Vagina (tissue), 2 donors: ENCODE data around the gene TIGD4. TPM values are rescaled to one million over a fixed set of nuclear protein-coding genes. Genes with fewer than 3 reads are reported as not detected.

ENCODE experiments used
- DNase-seq, 2 donors: peaks; one replicate each; pipeline ENCODE4 v3.0.0-alpha.2; 2017; ENCODE audit errors: extremely low spot score in 2 of 2
- H3K27ac ChIP-seq: fragments of 200-600 bp; sonication (generic); one replicate; pipeline ENCODE4 v1.5.1; 2019
- H3K27me3 ChIP-seq: fragments of 200-600 bp; sonication (generic); one replicate; pipeline ENCODE4 v1.5.1; 2019
- H3K36me3 ChIP-seq, 2 donors: fragments of 200-600 bp; sonication (generic); one replicate each; pipeline ENCODE4 v1.5.1; 2017 to 2019
- H3K4me1 ChIP-seq: fragments of 200-600 bp; sonication (generic); one replicate; pipeline ENCODE4 v1.5.1; 2019
- H3K4me3 ChIP-seq, 2 donors: fragments of 200-600 bp; sonication (generic); 1 replicate in 1 of 2; 2 replicates in 1 of 2; pipeline ENCODE4 v1.5.1; 2016 to 2019
- H3K9me3 ChIP-seq: fragments of 200-600 bp; sonication (generic); one replicate; pipeline ENCODE4 v1.5.1; 2019
- POLR2A ChIP-seq, 2 donors: fragments of 450-650 bp; IDR thresholded peaks; one replicate each; pipeline ENCODE4 v1.6.1; 2017; ENCODE audit warnings: antibody characterized with exemption in 2 of 2, mild to moderate bottlenecking in 2 of 2, moderate library complexity in 2 of 2
- POLR2AphosphoS5 ChIP-seq, 2 donors: sonication (generic); formaldehyde crosslinking; IDR thresholded peaks; one replicate each; pipeline ENCODE4 v1.9.0; 2017; ENCODE audit warnings: antibody characterized with exemption in 2 of 2, mild to moderate bottlenecking in 2 of 2, low read depth in 1 of 2; ENCODE audit not compliant: insufficient read depth in 1 of 2
- intact Hi-C: fragments of 100-400 bp; cut with DNase I; formaldehyde crosslinking; loops from one replicate; pipeline ENCODE4 v1.15.1; 2023
- total RNA-seq: library from RNA; depleted of rRNA; stranded (reverse); fragments of >200 nt; gene quantifications from one replicate; pipeline ENCODE4 v1.2.3, GENCODE V29; 2016
- TF ChIP-seq, protein P1 (sequence below), 3 experiments: fragments of 450-650 bp in 2 of 3; fragments of 200-600 bp in 1 of 3; sonication (generic) in 1 of 3; IDR thresholded peaks; one replicate each; pipeline ENCODE4 v1.5.1; 2017 to 2019; ENCODE audit warnings: antibody characterized with exemption in 3 of 3, mild to moderate bottlenecking in 2 of 3, moderate library complexity in 2 of 3

The TIGD4 gene
- total RNA-seq, 1 donor from 2014 or later = 0.49 TPM

DNA sequence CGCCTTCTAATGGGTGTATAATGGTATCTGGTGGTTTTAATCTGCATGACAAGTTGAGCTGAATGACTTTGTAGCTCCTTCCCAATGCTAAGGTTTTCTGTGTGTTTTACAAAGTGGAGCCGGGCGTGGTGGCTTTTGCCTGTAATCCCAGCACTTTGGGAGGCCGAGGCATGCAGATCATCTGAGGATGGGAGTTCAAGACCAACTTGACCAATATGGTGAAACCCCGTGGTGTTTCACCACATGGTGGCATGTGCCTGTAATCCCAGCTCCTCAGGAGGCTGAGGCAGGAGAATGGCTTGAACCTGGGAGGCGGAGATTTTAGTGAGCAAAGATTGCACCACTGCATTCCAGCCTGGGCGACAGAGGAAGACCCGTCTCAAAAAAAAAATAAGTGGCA is 29.1 kb upstream of the TIGD4 start:
- H3K27me3 ChIP-seq = no peaks in the 10 kb centered on the region
- H3K4me3 ChIP-seq = no peak overlapping the region
- intact Hi-C loops = no loop called here
- TF ChIP-seq POLR2AphosphoS5 (IDR thresholded peaks at IDR 0.05; ENCODE audit: insufficient read depth in 1 of 2, low read depth in 1 of 2) (no peak), POLR2A (IDR thresholded peaks at IDR 0.05) (no peak)
- TF ChIP-seq, protein P1, sequence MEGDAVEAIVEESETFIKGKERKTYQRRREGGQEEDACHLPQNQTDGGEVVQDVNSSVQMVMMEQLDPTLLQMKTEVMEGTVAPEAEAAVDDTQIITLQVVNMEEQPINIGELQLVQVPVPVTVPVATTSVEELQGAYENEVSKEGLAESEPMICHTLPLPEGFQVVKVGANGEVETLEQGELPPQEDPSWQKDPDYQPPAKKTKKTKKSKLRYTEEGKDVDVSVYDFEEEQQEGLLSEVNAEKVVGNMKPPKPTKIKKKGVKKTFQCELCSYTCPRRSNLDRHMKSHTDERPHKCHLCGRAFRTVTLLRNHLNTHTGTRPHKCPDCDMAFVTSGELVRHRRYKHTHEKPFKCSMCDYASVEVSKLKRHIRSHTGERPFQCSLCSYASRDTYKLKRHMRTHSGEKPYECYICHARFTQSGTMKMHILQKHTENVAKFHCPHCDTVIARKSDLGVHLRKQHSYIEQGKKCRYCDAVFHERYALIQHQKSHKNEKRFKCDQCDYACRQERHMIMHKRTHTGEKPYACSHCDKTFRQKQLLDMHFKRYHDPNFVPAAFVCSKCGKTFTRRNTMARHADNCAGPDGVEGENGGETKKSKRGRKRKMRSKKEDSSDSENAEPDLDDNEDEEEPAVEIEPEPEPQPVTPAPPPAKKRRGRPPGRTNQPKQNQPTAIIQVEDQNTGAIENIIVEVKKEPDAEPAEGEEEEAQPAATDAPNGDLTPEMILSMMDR (IDR thresholded peaks at IDR 0.05) = no peak
- no peaks in the 10 kb centered on the region for H3K4me1 ChIP-seq
- H3K36me3 ChIP-seq = no peaks in the 10 kb centered on the region
- no peak for DNase-seq
- H3K9me3 ChIP-seq = no peaks in the 10 kb centered on the region
- no peak overlapping the region for H3K27ac ChIP-seq

- intact Hi-C loops = no loop called here
- H3K9me3 ChIP-seq = no peaks in the 10 kb centered on the region
- no peak overlapping the region for H3K4me3 ChIP-seq
Measured at GRCh38 chr4:152807294-152807829, 27.8 kb upstream of the TIGD4 start.

DNA sequence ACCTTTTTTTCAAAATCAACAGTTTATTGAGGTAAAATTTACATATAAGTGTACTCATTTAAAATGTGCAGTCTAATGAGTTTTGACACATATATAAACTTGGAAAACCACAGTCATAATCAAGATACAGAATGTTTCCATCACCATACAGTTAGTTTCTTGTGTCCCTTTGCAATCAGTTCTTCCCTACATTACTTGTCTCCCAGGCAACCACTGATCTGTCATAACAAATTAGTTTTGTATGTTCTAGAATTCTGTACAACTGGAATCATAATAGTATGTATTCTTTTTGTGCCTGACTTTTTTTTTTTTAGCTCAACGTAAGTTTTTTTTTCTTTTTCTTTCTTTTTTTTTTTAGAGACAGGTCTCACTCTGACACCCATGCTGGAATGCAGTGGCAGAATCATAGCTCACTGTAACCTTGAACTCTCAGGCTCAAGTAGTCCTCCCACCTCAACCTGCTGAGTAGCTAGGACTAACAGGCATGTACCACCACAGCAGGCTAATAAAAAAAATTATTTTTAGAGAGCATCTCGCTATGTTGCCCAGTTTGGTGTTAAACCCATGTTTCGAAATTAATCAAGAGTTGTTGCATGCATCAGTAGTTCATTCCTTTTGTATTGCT is 27.1 kb upstream of the TIGD4 start:
- H3K9me3 ChIP-seq = no peaks in the 10 kb centered on the region

More at GRCh38 chr4:152807294-152807829, 27.8 kb upstream of the TIGD4 start:
- TF ChIP-seq, protein P1 (IDR thresholded peaks at IDR 0.05) = no peak
- H3K36me3 ChIP-seq = no peaks in the 10 kb centered on the region
- no peak for DNase-seq
- H3K4me1 ChIP-seq = no peaks in the 10 kb centered on the region
- H3K27me3 ChIP-seq = no peaks in the 10 kb centered on the region
- no peak overlapping the region for H3K27ac ChIP-seq

GRCh38 chr4:152805818-152806217 is 26.3 kb upstream of the TIGD4 start:
- Histone ChIP-seq H3K9me3 (no peaks in the 10 kb centered on the region), H3K4me1 (no peaks in the 10 kb centered on the region), H3K36me3 (no peaks in the 10 kb centered on the region), H3K27me3 (no peaks in the 10 kb centered on the region), H3K4me3 (no peak overlapping the region), H3K27ac (no peak overlapping the region)
- intact Hi-C loops = no loop called here
- DNase-seq = no peak
- no peak for TF ChIP-seq POLR2AphosphoS5 (IDR thresholded peaks at IDR 0.05; ENCODE audit: insufficient read depth in 1 of 2, low read depth in 1 of 2)
- no peak for TF ChIP-seq POLR2A (IDR thresholded peaks at IDR 0.05)
- TF ChIP-seq, protein P1 (IDR thresholded peaks at IDR 0.05) = no peak

More for the DNA sequence above, 27.1 kb upstream of the TIGD4 start:
- no peak overlapping the region for H3K27ac ChIP-seq
- H3K4me1 ChIP-seq = no peaks in the 10 kb centered on the region
- no peak overlapping the region for H3K4me3 ChIP-seq
- no peak for DNase-seq
- H3K27me3 ChIP-seq = no peaks in the 10 kb centered on the region
- intact Hi-C loops = no loop called here
- TF ChIP-seq POLR2AphosphoS5 (IDR thresholded peaks at IDR 0.05; ENCODE audit: insufficient read depth in 1 of 2, low read depth in 1 of 2) (no peak), POLR2A (IDR thresholded peaks at IDR 0.05) (no peak)
- TF ChIP-seq, protein P1 (IDR thresholded peaks at IDR 0.05) = no peak
- no peaks in the 10 kb centered on the region for H3K36me3 ChIP-seq

DNA sequence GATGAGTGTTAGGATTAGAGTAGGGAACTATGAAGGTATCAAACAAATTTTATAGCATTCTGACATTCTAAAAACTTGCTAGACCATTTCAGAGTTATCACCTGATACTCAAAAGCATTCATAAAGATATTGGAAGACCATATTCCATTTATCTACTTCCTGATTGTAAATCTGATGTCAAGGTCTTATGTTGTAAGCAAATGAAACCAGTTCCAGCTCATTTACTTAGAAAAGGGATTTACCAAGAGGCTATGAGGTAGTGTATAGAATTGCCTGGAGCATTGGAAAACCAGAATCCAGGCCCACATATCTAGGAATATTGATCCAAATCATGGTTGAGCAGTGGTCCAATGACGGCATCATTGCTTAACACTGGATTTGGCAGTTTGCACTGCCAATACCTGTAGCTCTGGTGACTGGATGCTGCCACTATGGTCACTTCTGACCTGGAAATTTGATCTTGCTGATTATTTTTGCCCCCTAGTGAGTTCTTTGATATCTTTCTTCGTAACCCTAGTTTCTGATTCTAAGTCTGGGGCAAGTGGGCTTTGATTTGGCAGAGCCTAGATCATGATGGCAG is 25.6 kb upstream of the TIGD4 start:
- Histone ChIP-seq H3K36me3 (no peaks in the 10 kb centered on the region), H3K27me3 (no peaks in the 10 kb centered on the region), H3K4me1 (no peaks in the 10 kb centered on the region), H3K9me3 (no peaks in the 10 kb centered on the region), H3K27ac (no peak overlapping the region), H3K4me3 (no peak overlapping the region)
- intact Hi-C loops = no loop called here
- TF ChIP-seq, protein P1 (IDR thresholded peaks at IDR 0.05) = no peak
- no peak for TF ChIP-seq POLR2A (IDR thresholded peaks at IDR 0.05)
- TF ChIP-seq POLR2AphosphoS5 (IDR thresholded peaks at IDR 0.05; ENCODE audit: insufficient read depth in 1 of 2, low read depth in 1 of 2) = no peak
- no peak for DNase-seq
